ENCODE results near the gene VWF.

DNA sequence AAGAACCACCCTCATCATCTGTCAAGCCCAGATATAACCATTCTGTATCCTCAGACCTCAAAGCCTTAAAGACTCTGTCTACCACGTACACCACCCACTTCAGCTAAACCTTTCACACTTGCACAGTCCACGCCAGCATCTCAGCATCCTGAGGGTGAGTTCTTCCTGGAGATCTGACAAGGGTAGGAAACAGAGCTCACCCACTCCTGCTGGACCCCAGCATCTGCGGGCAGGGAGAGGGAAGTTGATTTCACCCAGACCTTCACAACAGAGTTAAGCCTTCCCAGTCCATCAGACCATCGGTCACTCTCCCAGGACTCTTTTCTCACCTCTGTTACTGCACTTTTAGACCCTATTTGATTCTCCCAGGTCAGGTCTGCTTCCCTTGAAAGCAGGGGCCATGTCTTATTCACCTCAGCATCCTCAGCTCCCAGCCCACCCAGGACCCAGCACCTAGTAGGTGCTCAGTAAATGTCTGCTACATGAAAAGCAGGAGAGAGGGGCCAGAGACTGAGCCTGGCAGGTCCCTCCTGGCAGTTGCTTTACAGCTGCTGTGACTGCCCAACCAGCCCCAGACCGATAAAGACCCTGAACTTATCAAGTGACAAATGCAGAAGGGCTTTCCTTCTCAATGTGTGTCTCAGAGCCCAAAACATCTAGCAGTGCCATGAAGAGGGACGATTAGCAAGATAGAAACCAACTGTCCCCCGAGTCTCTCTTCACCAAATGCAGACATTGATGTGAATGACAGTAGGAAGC is 213.5 kb downstream of the VWF start:
- TF ChIP-seq, protein P1, sequence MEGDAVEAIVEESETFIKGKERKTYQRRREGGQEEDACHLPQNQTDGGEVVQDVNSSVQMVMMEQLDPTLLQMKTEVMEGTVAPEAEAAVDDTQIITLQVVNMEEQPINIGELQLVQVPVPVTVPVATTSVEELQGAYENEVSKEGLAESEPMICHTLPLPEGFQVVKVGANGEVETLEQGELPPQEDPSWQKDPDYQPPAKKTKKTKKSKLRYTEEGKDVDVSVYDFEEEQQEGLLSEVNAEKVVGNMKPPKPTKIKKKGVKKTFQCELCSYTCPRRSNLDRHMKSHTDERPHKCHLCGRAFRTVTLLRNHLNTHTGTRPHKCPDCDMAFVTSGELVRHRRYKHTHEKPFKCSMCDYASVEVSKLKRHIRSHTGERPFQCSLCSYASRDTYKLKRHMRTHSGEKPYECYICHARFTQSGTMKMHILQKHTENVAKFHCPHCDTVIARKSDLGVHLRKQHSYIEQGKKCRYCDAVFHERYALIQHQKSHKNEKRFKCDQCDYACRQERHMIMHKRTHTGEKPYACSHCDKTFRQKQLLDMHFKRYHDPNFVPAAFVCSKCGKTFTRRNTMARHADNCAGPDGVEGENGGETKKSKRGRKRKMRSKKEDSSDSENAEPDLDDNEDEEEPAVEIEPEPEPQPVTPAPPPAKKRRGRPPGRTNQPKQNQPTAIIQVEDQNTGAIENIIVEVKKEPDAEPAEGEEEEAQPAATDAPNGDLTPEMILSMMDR (IDR thresholded peaks at IDR 0.05): no peak
- TF ChIP-seq POLR2AphosphoS5 (IDR thresholded peaks at IDR 0.05): no peak

Data from upper lobe of left lung (tissue), 4 donors.